B cell (primary cell): Measurements from ENCODE around the gene KRTAP9-1. TPM values are rescaled to one million over a fixed set of nuclear protein-coding genes. Genes with fewer than 3 reads are reported as not detected.
"Not testable (repeated sequence)": the region's sequence is repeated elsewhere in the genome, so short reads cannot be mapped to it uniquely, and the experiment has no call there.

Source experiments
- ATAC-seq: fragments of 200-7000 bp; cut with Tn5 transposase; one replicate; pipeline ENCODE4 v1.10.0; 2021; ENCODE audit warnings: low read depth, mild to moderate bottlenecking, moderate number of reproducible peaks, moderate library complexity
- CTCF ChIA-PET: fragments of 350-600 bp; sonication (Branson Sonifier 250); formaldehyde crosslinking; loops from one replicate; lab custom pipeline; 2021; ENCODE audit warnings: antibody characterized with exemption, inconsistent platforms; lab: Charles Lee
- POLR2A ChIA-PET: fragments of 350-600 bp; sonication (Branson Sonifier 250); formaldehyde crosslinking; loops from one replicate; lab custom pipeline; 2021; ENCODE audit warnings: antibody characterized with exemption; lab: Charles Lee
- DNase-seq: peaks from one replicate; pipeline ENCODE4 v3.0.0; 2013
- H2AFZ ChIP-seq: 2 replicates; pipeline ENCODE4 v1.6.1; 2012; ENCODE audit warnings: mild to moderate bottlenecking, low read depth, low read length; ENCODE audit not compliant: insufficient read depth, poor library complexity, severe bottlenecking
- H3K27ac ChIP-seq, 2 donors: 1 replicate in 1 of 2; 2 replicates in 1 of 2; pipeline ENCODE4 v1.5.1; 2012 to 2013; ENCODE audit warnings: low read length in 2 of 2, mild to moderate bottlenecking in 2 of 2, moderate library complexity in 1 of 2
- H3K27me3 ChIP-seq, 4 experiments: fragments of 200-600 bp in 1 of 4; sonication (generic) in 1 of 4; replicated peaks in 1 of 4; 1 replicate in 2 of 4; 2 replicates in 2 of 4; pipeline versions ENCODE4 v1.6.1 to v1.7.0; 2013 to 2016; ENCODE audit warnings: low read length in 3 of 4, mild to moderate bottlenecking in 2 of 4, mixed read lengths in 1 of 4, moderate library complexity in 1 of 4; ENCODE audit not compliant: insufficient read depth in 4 of 4, control insufficient read depth in 3 of 4; ENCODE audit errors: control extremely low read depth in 1 of 4
- H3K36me3 ChIP-seq, 2 experiments: replicated peaks in 1 of 2; 1 replicate in 1 of 2; 2 replicates in 1 of 2; pipeline versions ENCODE4 v1.6.1 to v1.7.1; 2013; ENCODE audit warnings: low read length in 1 of 2; ENCODE audit not compliant: insufficient read depth in 2 of 2, control insufficient read depth in 1 of 2; ENCODE audit errors: control extremely low read depth in 1 of 2, extremely low read depth in 1 of 2
- H3K4me1 ChIP-seq, 2 donors: fragments of 200-600 bp in 1 of 2; sonication (generic) in 1 of 2; 1 replicate in 1 of 2; 2 replicates in 1 of 2; pipeline versions ENCODE4 v1.5.1 to v1.6.1; 2013 to 2017; ENCODE audit warnings: low read length in 2 of 2; ENCODE audit not compliant: control insufficient read depth in 2 of 2, insufficient read depth in 2 of 2
- H3K4me2 ChIP-seq: replicated peaks from 2 replicates; pipeline ENCODE3; 2012; ENCODE audit warnings: mild to moderate bottlenecking, low read depth, low read length; ENCODE audit not compliant: poor library complexity, severe bottlenecking
- H3K4me3 ChIP-seq, 5 experiments: fragments of 200-600 bp in 1 of 5; sonication (generic) in 1 of 5; 1 replicate in 3 of 5; 2 replicates in 2 of 5; pipeline versions ENCODE4 v1.5.1 to v1.7.0; 2011 to 2016; ENCODE audit warnings: low read length in 4 of 5, mild to moderate bottlenecking in 4 of 5, low read depth in 2 of 5, control low read depth in 1 of 5, moderate library complexity in 1 of 5; ENCODE audit not compliant: insufficient read depth in 1 of 5; ENCODE audit errors: control extremely low read depth in 1 of 5, extremely low read depth in 1 of 5
- H3K79me2 ChIP-seq: fragments of 200-600 bp; sonication (generic); one replicate; pipeline ENCODE4 v1.6.0; 2016; ENCODE audit warnings: low read length; ENCODE audit not compliant: control insufficient read depth, insufficient read depth
- H3K9ac ChIP-seq: fragments of 200-600 bp; sonication (generic); 2 replicates; pipeline ENCODE4 v1.6.1; 2017; ENCODE audit warnings: mild to moderate bottlenecking, low read length, moderate library complexity
- H3K9me3 ChIP-seq, 3 donors: one replicate each; pipeline versions ENCODE4 v1.6.1 to v1.7.1; 2013; ENCODE audit warnings: low read length in 2 of 3; ENCODE audit not compliant: control insufficient read depth in 2 of 3, insufficient read depth in 1 of 3; ENCODE audit errors: control extremely low read depth in 1 of 3
- H4K20me1 ChIP-seq: 2 replicates; pipeline ENCODE4 v1.6.0; 2012; ENCODE audit warnings: mild to moderate bottlenecking, low read length; ENCODE audit not compliant: insufficient read depth, control insufficient read depth, poor library complexity, severe bottlenecking
- H3K27ac Mint-ChIP-seq: one replicate; pipeline ENCODE4 v1.8.0; 2021; ENCODE audit warnings: mixed read lengths
- H3K27me3 Mint-ChIP-seq: one replicate; pipeline ENCODE4 v1.8.0; 2021; ENCODE audit warnings: mixed read lengths
- H3K4me1 Mint-ChIP-seq: one replicate; pipeline ENCODE4 v1.8.0; 2021; ENCODE audit warnings: mixed read lengths
- H3K4me3 Mint-ChIP-seq: one replicate; pipeline ENCODE4 v1.8.0; 2021; ENCODE audit warnings: mixed read lengths
- H3K9me3 Mint-ChIP-seq: one replicate; pipeline ENCODE4 v1.8.0; 2022; ENCODE audit warnings: mixed read lengths; ENCODE audit not compliant: insufficient read depth
- EZH2 ChIP-seq: IDR thresholded peaks from 2 replicates; pipeline ENCODE4 v1.6.1; 2012; ENCODE audit warnings: borderline replicate concordance, low read depth, mild to moderate bottlenecking, moderate library complexity, low read length; ENCODE audit not compliant: insufficient read depth, poor library complexity, severe bottlenecking
- WGBS: methylation state at CpG from one replicate; pipeline ENCODE4 v1.1.5; 2013; ENCODE audit warnings: missing lambda C conversion rate; ENCODE audit not compliant: insufficient coverage; 5-methylcytosine and 5-hydroxymethylcytosine counted together
- intact Hi-C: fragments of 100-400 bp; cut with micrococcal nuclease; formaldehyde crosslinking; loops from one replicate; pipeline ENCODE4 v1.10.0; 2022
- polyA plus RNA-seq: library from polyadenylated mRNA; depleted of rRNA; stranded (reverse); fragments of >200 nt; gene quantifications from 2 replicates; pipeline ENCODE4 v1.2.3, GENCODE V29; 2012
- total RNA-seq, 2 donors: library from RNA; stranded (reverse); fragments of 120-200 nt in 1 of 2; gene quantifications; 1 replicate in 1 of 2; 2 replicates in 1 of 2; pipeline versions ENCODE4 v1.2.3 to v1.2.4, GENCODE V29; 2013 to 2022
- TF ChIP-seq, protein P1 (sequence below): fragments of 200-600 bp; IDR thresholded peaks from one replicate; pipeline ENCODE4 v1.8.0; 2022; ENCODE audit warnings: antibody characterized with exemption, mild to moderate bottlenecking

Gene KRTAP9-1
- total and polyA plus RNA-seq, 2 donors (not counting 1 experiment from before 2014, with no cell fraction given): not detected

- no peaks in the 10 kb centered on the region for H3K79me2 ChIP-seq
- H3K4me2 ChIP-seq: no peak overlapping the region
- no peak for DNase-seq
- H3K4me3 ChIP-seq: no peak overlapping the region
- Mint-ChIP-seq H3K9me3 (no peaks in the 10 kb centered on the region), H3K4me3 (no peak overlapping the region), H3K27ac (no peak overlapping the region), H3K27me3 (peaks cover 38% of the 10 kb centered on the region), H3K4me1 (peaks cover 2% of the 10 kb centered on the region)
- POLR2A ChIA-PET: no interaction called here
- H4K20me1 ChIP-seq: no peaks in the 10 kb centered on the region
- peaks cover 0 to 4% of the 10 kb centered on the region in 2 donors for H3K4me1 ChIP-seq
- peaks cover 0 to 3% (median 0%) of the 10 kb centered on the region in 3 donors for H3K9me3 ChIP-seq
- H3K36me3 ChIP-seq: no peaks in the 10 kb centered on the region
- no peak overlapping the region for H3K27ac ChIP-seq
- no peak overlapping the region for H3K9ac ChIP-seq
- intact Hi-C loops: no loop called here
- TF ChIP-seq EZH2: no peak
- TF ChIP-seq, protein P1, sequence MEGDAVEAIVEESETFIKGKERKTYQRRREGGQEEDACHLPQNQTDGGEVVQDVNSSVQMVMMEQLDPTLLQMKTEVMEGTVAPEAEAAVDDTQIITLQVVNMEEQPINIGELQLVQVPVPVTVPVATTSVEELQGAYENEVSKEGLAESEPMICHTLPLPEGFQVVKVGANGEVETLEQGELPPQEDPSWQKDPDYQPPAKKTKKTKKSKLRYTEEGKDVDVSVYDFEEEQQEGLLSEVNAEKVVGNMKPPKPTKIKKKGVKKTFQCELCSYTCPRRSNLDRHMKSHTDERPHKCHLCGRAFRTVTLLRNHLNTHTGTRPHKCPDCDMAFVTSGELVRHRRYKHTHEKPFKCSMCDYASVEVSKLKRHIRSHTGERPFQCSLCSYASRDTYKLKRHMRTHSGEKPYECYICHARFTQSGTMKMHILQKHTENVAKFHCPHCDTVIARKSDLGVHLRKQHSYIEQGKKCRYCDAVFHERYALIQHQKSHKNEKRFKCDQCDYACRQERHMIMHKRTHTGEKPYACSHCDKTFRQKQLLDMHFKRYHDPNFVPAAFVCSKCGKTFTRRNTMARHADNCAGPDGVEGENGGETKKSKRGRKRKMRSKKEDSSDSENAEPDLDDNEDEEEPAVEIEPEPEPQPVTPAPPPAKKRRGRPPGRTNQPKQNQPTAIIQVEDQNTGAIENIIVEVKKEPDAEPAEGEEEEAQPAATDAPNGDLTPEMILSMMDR: no peak
- H3K27me3 ChIP-seq: no peaks in the 10 kb centered on the region
- H2AFZ ChIP-seq: no peak overlapping the region
- ATAC-seq: no peak
- CTCF ChIA-PET: no interaction called here
Measured at GRCh38 chr17:41230094-41230493, 40.4 kb downstream of the KRTAP9-1 start.

DNA sequence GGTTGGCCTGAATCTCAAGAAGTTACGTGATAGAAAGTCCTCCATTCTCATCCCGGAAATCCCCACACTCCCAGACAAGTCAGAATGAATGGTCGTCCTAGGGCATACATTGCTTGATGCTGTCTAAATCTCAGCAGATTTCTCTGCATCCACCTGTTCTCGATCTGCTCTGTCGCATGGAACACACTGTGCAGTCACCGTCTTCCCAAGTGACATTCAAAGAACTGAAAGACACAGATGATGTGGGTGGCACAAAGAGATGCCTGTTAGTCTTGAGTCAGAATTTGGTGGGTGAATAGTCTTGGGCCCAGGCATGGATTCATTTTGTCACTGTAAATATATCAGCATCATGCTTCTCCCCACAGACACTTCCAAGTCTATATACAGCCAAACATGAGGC lies 42.0 kb downstream of the KRTAP9-1 start:
- no peak for TF ChIP-seq EZH2
- TF ChIP-seq, protein P1: no peak
- intact Hi-C loops: no loop called here
- POLR2A ChIA-PET: no interaction called here
- no peak for ATAC-seq
- H3K4me1 ChIP-seq: peaks cover 0 to 4% of the 10 kb centered on the region in 2 donors
- no peak overlapping the region for H3K27ac ChIP-seq
- no peak overlapping the region for H3K9ac ChIP-seq
- Mint-ChIP-seq H3K9me3 (no peaks in the 10 kb centered on the region), H3K4me3 (no peak overlapping the region), H3K27ac (no peak overlapping the region), H3K27me3 (peaks cover 45% of the 10 kb centered on the region), H3K4me1 (peaks cover 2% of the 10 kb centered on the region)
- no peaks in the 10 kb centered on the region for H3K79me2 ChIP-seq
- H2AFZ ChIP-seq: no peak overlapping the region
- no peaks in the 10 kb centered on the region for H3K27me3 ChIP-seq
- H3K4me2 ChIP-seq: no peak overlapping the region
- CTCF ChIA-PET: no interaction called here
- peaks cover 0 to 3% (median 0%) of the 10 kb centered on the region in 3 donors for H3K9me3 ChIP-seq
- H3K36me3 ChIP-seq: no peaks in the 10 kb centered on the region
- no peak overlapping the region for H3K4me3 ChIP-seq
- no peaks in the 10 kb centered on the region for H4K20me1 ChIP-seq
- 95% methylated on average over 6 of the region's 6 CpGs for WGBS
- DNase-seq: no peak

DNA sequence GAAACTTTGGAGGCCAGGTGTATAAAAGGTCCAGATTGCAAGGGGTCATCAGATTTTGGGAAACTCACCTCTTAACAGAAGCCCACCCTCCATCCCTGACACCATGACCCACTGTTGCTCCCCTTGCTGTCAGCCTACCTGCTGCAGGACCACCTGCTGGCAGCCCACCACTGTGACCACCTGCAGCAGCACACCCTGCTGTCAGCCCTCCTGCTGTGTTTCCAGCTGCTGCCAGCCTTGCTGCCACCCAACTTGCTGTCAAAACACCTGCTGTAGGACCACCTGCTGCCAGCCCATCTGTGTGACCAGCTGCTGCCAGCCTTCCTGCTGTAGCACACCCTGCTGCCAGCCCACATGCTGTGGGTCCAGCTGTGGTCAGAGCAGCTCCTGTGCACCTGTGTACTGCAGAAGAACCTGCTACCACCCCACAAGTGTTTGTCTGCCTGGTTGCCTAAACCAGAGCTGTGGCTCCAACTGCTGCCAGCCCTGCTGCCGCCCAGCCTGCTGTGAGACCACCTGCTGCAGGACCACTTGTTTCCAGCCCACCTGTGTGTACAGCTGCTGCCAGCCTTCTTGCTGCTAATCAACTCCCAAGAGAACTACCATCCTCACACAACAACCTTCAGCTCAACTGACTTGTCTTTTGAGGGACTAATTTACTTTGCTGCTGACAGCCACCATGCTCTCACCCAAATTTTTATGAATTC lies 42.9 kb downstream of the KRTAP9-1 start, which contains the start of gene KRTAP9-3:
TSS of gene KRTAP9-3 (plus strand) at position 51 of the 707 bp plus-strand sequence. CDS start at position 104, 53 bp downstream.
- CTCF ChIA-PET, POLR2A ChIA-PET, intact Hi-C loops: not testable (repeated sequence)

More for the DNA sequence above, 42.9 kb downstream of the KRTAP9-1 start, which contains the start of gene KRTAP9-3:
- H3K27me3 Mint-ChIP-seq: peaks cover 48% of the 10 kb centered on the region
- H4K20me1 ChIP-seq, H3K4me3 ChIP-seq, H3K9me3 ChIP-seq, H3K9me3 Mint-ChIP-seq, H3K4me1 Mint-ChIP-seq, H3K36me3 ChIP-seq, ATAC-seq, H3K4me1 ChIP-seq, H2AFZ ChIP-seq, H3K27ac ChIP-seq, H3K9ac ChIP-seq, H3K27ac Mint-ChIP-seq, H3K4me2 ChIP-seq, DNase-seq, H3K79me2 ChIP-seq, H3K4me3 Mint-ChIP-seq, H3K27me3 ChIP-seq: not testable (repeated sequence)
- 60% methylated on average over 1 of the region's 1 CpG for WGBS
